A549 (cell line): ENCODE results near the gene FMNL2. TPM values are rescaled to one million over a fixed set of nuclear protein-coding genes. Genes with fewer than 3 reads are reported as not detected.

Source experiments
- ATAC-seq, 2 experiments: fragments of 200-7000 bp in 1 of 2; fragments of >200 bp in 1 of 2; cut with Nextera tagmentation in 1 of 2; cut with Tn5 transposase in 1 of 2; 3 replicates each; pipeline versions ENCODE4 v1.8.0 to v1.9.1; 2018 to 2020; ENCODE audit warnings: mild to moderate bottlenecking in 1 of 2, moderate library complexity in 1 of 2
- CTCF ChIA-PET: fragments of 300-600 bp; sonication (Branson Sonifier 250); formaldehyde crosslinking; extraction: SDS; loops from one replicate; lab custom pipeline; 2021; ENCODE audit warnings: antibody characterized with exemption, inconsistent platforms; lab: Yijun Ruan, JAX
- POLR2A ChIA-PET: fragments of 350-600 bp; formaldehyde crosslinking; extraction: SDS; loops from one replicate; lab custom pipeline; 2021; ENCODE audit warnings: antibody characterized with exemption, inconsistent platforms; lab: Yijun Ruan, JAX
- DNase-seq, 2 experiments: peaks; one replicate each; pipeline versions ENCODE4 v3.0.0 to v3.0.0-alpha.2; 2011 to 2016; ENCODE audit warnings: low read depth in 1 of 2, low spot score in 1 of 2
- FAIRE-seq: peaks from 2 replicates; lab custom pipeline; 2011; peaks lifted over from hg19 to GRCh38; lab: Jason Lieb, UNC
- H3K27ac ChIP-seq, 2 experiments: fragments of >200 bp; sonication (Bioruptor Twin); formaldehyde crosslinking; 3 replicates each; pipeline ENCODE4 v1.5.1; 2016 to 2017
- H3K4me1 ChIP-seq: fragments of >200 bp; sonication (Bioruptor Twin); formaldehyde crosslinking; 3 replicates; pipeline ENCODE4 v1.6.1; 2016
- H3K4me2 ChIP-seq: fragments of >200 bp; sonication (Bioruptor Twin); formaldehyde crosslinking; 3 replicates; pipeline ENCODE4 v1.6.1; 2016
- H3K4me3 ChIP-seq: fragments of >200 bp; sonication (Bioruptor Twin); formaldehyde crosslinking; 3 replicates; pipeline ENCODE4 v1.5.1; 2016
- H3K9me3 ChIP-seq: fragments of >200 bp; sonication (Bioruptor Twin); formaldehyde crosslinking; 3 replicates; pipeline ENCODE4 v1.6.1; 2016
- CEBPB ChIP-seq, 2 experiments: fragments of >200 bp in 1 of 2; sonication (Bioruptor Twin) in 1 of 2; formaldehyde crosslinking in 1 of 2; IDR thresholded peaks; 2 replicates each; pipeline ENCODE4 v1.6.1; 2012 to 2016
- CHD4 ChIP-seq: fragments of 200-600 bp; sonication (generic); IDR thresholded peaks from 2 replicates; pipeline ENCODE4 v1.6.1; 2016; ENCODE audit warnings: antibody characterized with exemption, mild to moderate bottlenecking, borderline replicate concordance
- EHF ChIP-seq: fragments of 250-450 bp; sonication (Bioruptor Pico); IDR thresholded peaks from 2 replicates; pipeline ENCODE4 v1.5.0; 2020; ENCODE audit warnings: mild to moderate bottlenecking
- ESRRA ChIP-seq: fragments of 150-350 bp; IDR thresholded peaks from 2 replicates; pipeline ENCODE4 v1.6.1; 2014; ENCODE audit warnings: mild to moderate bottlenecking, low read length, borderline replicate concordance
- GATA3 ChIP-seq: IDR thresholded peaks from 2 replicates; pipeline ENCODE4 v1.6.1; 2012; ENCODE audit warnings: borderline replicate concordance
- HOXB13 ChIP-seq: fragments of 250-450 bp; sonication (Bioruptor Pico); IDR thresholded peaks from 2 replicates; pipeline ENCODE4 v1.5.0; 2020; ENCODE audit warnings: low read depth, mild to moderate bottlenecking, moderate library complexity
- JUNB ChIP-seq: fragments of >200 bp; sonication (Bioruptor Twin); formaldehyde crosslinking; IDR thresholded peaks from 2 replicates; pipeline ENCODE4 v1.6.1; 2016
- KDM1A ChIP-seq: fragments of 200-600 bp; sonication (generic); IDR thresholded peaks from 2 replicates; pipeline ENCODE4 v1.6.1; 2016; ENCODE audit warnings: low read depth, mild to moderate bottlenecking
- MAFK ChIP-seq: fragments of 450-650 bp; IDR thresholded peaks from 2 replicates; pipeline ENCODE4 v1.6.1; 2014; ENCODE audit not compliant: partially characterized antibody
- NFE2L2 ChIP-seq: fragments of 150-350 bp; conservative IDR thresholded peaks from 2 replicates; pipeline ENCODE4 v1.6.1; 2014; ENCODE audit warnings: low read length
- NPAS2 ChIP-seq: fragments of 250-450 bp; sonication (Bioruptor Pico); IDR thresholded peaks from 2 replicates; pipeline ENCODE4 v1.8.0; 2022; ENCODE audit warnings: mild to moderate bottlenecking, moderate library complexity, borderline replicate concordance
- NR3C1 ChIP-seq: fragments of >200 bp; sonication (Bioruptor Twin); formaldehyde crosslinking; IDR thresholded peaks from 3 replicates; pipeline ENCODE4 v1.6.1; 2017
- POLR2A ChIP-seq: IDR thresholded peaks from 2 replicates; pipeline ENCODE4 v1.6.1; 2012; ENCODE audit warnings: mild to moderate bottlenecking, low read length
- RNF2 ChIP-seq: fragments of 200-600 bp; sonication (generic); IDR thresholded peaks from 2 replicates; pipeline ENCODE4 v1.6.1; 2016; ENCODE audit warnings: low read depth, mild to moderate bottlenecking, antibody characterized with exemption, moderate library complexity, borderline replicate concordance
- SREBF2 ChIP-seq: fragments of 450-650 bp; IDR thresholded peaks from 2 replicates; pipeline ENCODE4 v1.6.1; 2014; ENCODE audit warnings: mild to moderate bottlenecking, moderate library complexity
- TFCP2L1 ChIP-seq: fragments of 250-450 bp; sonication (Bioruptor Pico); IDR thresholded peaks from 2 replicates; pipeline ENCODE4 v1.5.0; 2021; ENCODE audit warnings: mild to moderate bottlenecking
- ZSCAN20 ChIP-seq: fragments of 250-450 bp; sonication (Bioruptor Pico); IDR thresholded peaks from 2 replicates; pipeline ENCODE4 v1.8.0; 2022; ENCODE audit warnings: mild to moderate bottlenecking, moderate library complexity
- WGBS: methylation state at CpG from one replicate; pipeline ENCODE4 v1.1.6; 2017; ENCODE audit errors: missing lambda C conversion rate; 5-methylcytosine and 5-hydroxymethylcytosine counted together
- polyA plus RNA-seq, 4 experiments: library from polyadenylated mRNA; depleted of rRNA in 3 of 4; stranded (reverse); fragments of >200 nt; fragmentation: RNase III in 1 of 4; extraction: RNeasy Plus Mini Kit Qiagen cat#74134 plus additional on column Dnase treatment in 1 of 4; gene quantifications; 2 replicates in 3 of 4; 3 replicates in 1 of 4; pipeline ENCODE4 v1.2.3, GENCODE V29; 2011 to 2017
- TF ChIP-seq, protein P1 (sequence below): fragments of >200 bp; sonication (Bioruptor Twin); formaldehyde crosslinking; IDR thresholded peaks from 3 replicates; pipeline ENCODE4 v1.6.1; 2016
- TF ChIP-seq, protein P2 (sequence below): fragments of >200 bp; sonication (Bioruptor Twin); formaldehyde crosslinking; IDR thresholded peaks from 3 replicates; pipeline ENCODE4 v1.5.1; 2016
- TF ChIP-seq, protein P3 (sequence below): fragments of 250-450 bp; sonication (Bioruptor Pico); IDR thresholded peaks from 2 replicates; pipeline ENCODE4 v1.5.0; 2021; ENCODE audit warnings: mild to moderate bottlenecking, moderate library complexity, borderline replicate concordance
- TF ChIP-seq, protein P4 (sequence below): IDR thresholded peaks from 2 replicates; pipeline ENCODE4 v1.6.1; 2012

The FMNL2 gene
- polyA plus RNA-seq, 2 of the 4 experiments (the other 2 are of a cell fraction) = 27.9 to 36.5 TPM

DNA sequence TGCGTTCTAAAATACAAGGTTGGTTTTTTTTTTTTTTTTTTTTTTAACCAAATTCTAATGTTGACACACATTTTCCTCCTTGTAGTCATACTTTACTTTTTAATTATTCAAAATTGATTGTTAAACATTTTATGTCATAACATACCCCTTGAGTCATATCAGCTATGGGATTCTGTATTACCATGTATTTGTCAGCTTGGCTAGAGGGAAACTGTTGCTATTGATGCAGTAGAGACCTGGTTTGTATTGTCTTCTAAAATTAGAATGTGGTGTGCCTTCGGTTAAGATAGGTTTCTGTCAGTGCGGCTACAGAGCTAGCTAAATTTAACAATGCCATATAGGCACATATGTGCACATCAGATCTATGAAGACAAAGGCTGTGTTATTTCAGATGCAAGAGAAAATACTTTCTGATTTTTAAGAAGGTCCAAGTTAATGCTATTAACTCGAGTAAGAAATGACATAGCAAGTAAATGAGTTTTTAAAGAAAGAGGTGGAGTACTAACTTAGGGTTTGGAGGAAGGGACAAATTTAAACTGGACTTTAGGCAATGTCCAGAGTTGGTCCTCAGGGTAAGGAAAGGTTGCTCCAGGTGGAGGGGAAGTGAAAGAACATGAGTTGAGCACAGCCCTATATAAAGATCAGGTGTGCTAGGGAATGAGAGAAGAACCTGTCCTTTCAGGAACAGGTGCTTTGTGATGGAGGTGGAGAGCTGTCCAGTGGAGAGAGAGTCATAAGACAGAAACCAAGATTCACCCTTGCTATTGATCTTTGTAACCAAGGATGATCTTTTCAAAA, 230.0 kb downstream of the FMNL2 start:
- Histone ChIP-seq H3K4me2 (no peak overlapping the region), H3K9me3 (no peaks in the 10 kb centered on the region), H3K4me3 (no peak overlapping the region), H3K27ac (no peak overlapping the region)
- no peak for ATAC-seq
- no peak for FAIRE-seq
- no peak for TF ChIP-seq ZSCAN20 (CRISPR knock-in tag)
- TF ChIP-seq POLR2A = no peak
- no peak for TF ChIP-seq NFE2L2
- TF ChIP-seq, all 56 proteins: peak for 0
- 84% methylated on average over 4 of the region's 4 CpGs for WGBS
- no peak for DNase-seq
- CTCF ChIA-PET = interaction anchor here (2.2 kb wide), 1 partner anchor 8 kb away, joined by 6 read pairs; no protein-coding TSS in a partner anchor
- H3K4me1 ChIP-seq = peaks cover 13% of the 10 kb centered on the region; the same call in 2 of the 3 replicates
- POLR2A ChIA-PET = no interaction called here

DNA sequence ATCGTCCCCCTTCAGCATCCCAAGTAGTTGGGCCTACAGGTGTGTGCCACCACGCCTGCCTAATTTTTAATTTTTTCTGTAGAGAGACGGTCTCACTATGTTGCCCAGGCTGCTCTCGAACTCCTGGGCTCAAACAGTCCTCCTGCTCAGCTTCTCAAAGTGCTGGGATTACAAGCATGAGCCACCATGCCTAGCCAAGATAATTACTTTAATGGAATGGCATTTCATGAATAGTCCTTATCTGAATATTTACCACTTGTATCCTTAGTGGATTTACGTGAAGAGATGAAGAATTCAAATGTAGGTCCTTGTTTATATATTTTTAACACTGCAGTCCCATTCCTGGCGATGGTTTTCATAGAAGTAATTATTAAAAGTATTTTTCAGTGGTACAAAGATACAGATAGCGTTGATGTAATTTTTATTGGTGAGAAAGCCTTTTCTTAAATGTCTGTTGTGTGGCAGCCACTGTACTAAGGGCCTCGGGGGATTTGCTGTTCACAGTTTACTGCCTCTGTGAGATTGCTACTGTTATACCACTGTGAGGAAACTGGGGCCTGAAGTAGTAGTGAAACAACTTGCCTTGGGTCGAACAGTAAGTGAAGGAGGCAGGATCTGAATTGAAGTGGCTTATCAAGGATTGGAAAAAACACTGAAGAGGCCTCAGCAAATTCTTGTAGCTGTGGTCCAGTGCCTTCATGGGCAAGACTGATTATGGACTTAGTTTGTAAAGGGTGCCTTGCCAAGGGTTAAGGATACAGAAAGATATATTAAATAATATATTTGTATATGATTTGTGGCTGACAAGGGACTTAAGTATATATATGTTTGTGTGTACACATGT, 231.1 kb downstream of the FMNL2 start:
- Histone ChIP-seq H3K4me2 (no peak overlapping the region), H3K4me1 (peaks cover 12% of the 10 kb centered on the region), H3K9me3 (no peaks in the 10 kb centered on the region), H3K4me3 (no peak overlapping the region), H3K27ac (no peak overlapping the region)
- WGBS = 84% methylated on average over 9 of the region's 9 CpGs
- ChIA-PET CTCF (interaction anchor here (2.2 kb wide), 1 partner anchor 9 kb away, joined by 6 read pairs; no protein-coding TSS in a partner anchor), POLR2A (no interaction called here)
- ATAC-seq = no peak
- DNase-seq = no peak
- FAIRE-seq = no peak
- no peak for TF ChIP-seq GATA3
- no peak for TF ChIP-seq SREBF2
- TF ChIP-seq CEBPB (IDR thresholded peaks at IDR 0.05) = no peak
- TF ChIP-seq, protein P1, sequence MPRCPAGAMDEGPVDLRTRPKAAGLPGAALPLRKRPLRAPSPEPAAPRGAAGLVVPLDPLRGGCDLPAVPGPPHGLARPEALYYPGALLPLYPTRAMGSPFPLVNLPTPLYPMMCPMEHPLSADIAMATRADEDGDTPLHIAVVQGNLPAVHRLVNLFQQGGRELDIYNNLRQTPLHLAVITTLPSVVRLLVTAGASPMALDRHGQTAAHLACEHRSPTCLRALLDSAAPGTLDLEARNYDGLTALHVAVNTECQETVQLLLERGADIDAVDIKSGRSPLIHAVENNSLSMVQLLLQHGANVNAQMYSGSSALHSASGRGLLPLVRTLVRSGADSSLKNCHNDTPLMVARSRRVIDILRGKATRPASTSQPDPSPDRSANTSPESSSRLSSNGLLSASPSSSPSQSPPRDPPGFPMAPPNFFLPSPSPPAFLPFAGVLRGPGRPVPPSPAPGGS = no peak
- no peak for TF ChIP-seq RNF2
- TF ChIP-seq ESRRA = no peak
- TF ChIP-seq, protein P2, sequence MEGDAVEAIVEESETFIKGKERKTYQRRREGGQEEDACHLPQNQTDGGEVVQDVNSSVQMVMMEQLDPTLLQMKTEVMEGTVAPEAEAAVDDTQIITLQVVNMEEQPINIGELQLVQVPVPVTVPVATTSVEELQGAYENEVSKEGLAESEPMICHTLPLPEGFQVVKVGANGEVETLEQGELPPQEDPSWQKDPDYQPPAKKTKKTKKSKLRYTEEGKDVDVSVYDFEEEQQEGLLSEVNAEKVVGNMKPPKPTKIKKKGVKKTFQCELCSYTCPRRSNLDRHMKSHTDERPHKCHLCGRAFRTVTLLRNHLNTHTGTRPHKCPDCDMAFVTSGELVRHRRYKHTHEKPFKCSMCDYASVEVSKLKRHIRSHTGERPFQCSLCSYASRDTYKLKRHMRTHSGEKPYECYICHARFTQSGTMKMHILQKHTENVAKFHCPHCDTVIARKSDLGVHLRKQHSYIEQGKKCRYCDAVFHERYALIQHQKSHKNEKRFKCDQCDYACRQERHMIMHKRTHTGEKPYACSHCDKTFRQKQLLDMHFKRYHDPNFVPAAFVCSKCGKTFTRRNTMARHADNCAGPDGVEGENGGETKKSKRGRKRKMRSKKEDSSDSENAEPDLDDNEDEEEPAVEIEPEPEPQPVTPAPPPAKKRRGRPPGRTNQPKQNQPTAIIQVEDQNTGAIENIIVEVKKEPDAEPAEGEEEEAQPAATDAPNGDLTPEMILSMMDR = no peak
- TF ChIP-seq, protein P3, sequence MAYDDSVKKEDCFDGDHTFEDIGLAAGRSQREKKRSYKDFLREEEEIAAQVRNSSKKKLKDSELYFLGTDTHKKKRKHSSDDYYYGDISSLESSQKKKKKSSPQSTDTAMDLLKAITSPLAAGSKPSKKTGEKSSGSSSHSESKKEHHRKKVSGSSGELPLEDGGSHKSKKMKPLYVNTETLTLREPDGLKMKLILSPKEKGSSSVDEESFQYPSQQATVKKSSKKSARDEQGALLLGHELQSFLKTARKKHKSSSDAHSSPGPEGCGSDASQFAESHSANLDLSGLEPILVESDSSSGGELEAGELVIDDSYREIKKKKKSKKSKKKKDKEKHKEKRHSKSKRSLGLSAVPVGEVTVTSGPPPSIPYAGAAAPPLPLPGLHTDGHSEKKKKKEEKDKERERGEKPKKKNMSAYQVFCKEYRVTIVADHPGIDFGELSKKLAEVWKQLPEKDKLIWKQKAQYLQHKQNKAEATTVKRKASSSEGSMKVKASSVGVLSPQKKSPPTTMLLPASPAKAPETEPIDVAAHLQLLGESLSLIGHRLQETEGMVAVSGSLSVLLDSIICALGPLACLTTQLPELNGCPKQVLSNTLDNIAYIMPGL (CRISPR knock-in tag) = no peak
- TF ChIP-seq, protein P4, sequence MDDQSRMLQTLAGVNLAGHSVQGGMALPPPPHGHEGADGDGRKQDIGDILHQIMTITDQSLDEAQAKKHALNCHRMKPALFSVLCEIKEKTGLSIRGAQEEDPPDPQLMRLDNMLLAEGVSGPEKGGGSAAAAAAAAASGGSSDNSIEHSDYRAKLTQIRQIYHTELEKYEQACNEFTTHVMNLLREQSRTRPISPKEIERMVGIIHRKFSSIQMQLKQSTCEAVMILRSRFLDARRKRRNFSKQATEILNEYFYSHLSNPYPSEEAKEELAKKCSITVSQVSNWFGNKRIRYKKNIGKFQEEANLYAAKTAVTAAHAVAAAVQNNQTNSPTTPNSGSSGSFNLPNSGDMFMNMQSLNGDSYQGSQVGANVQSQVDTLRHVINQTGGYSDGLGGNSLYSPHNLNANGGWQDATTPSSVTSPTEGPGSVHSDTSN = no peak

DNA sequence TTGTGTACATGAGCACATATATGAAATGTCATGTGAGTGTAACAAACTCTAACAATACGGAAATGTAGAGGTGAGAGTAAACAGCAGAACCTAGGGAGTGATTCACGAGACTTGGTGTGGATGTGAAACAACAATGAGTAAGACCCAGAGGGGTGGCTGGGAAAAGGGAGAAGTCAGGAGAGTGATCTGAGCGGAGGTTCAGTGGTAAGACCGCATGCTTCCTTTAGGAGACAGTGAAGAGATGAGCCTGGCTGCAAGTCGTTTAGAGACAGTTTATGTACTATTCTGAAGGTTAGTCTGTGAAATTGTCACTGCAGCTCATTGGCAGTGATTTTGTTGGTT, 231.7 kb downstream of the FMNL2 start:
- TF ChIP-seq CEBPB (IDR thresholded peaks at IDR 0.05) (no peak), TFCP2L1 (CRISPR knock-in tag) (no peak), EHF (no peak), MAFK (no peak), ZSCAN20 (CRISPR knock-in tag) (no peak), KDM1A (no peak), NPAS2 (CRISPR knock-in tag) (no peak), GATA3 (no peak), CHD4 (no peak), HOXB13 (CRISPR knock-in tag) (no peak), NR3C1 (no peak), JUNB (no peak)
- TF ChIP-seq, protein P2 = no peak
- H3K27ac ChIP-seq = no peak overlapping the region
- no peaks in the 10 kb centered on the region for H3K9me3 ChIP-seq
- POLR2A ChIA-PET = no interaction called here
- CTCF ChIA-PET = interaction anchor here (2.2 kb wide), 1 partner anchor 10 kb away, joined by 6 read pairs; no protein-coding TSS in a partner anchor
- peaks cover 17% of the 10 kb centered on the region for H3K4me1 ChIP-seq
- no peak for DNase-seq
- H3K4me3 ChIP-seq = no peak overlapping the region
- peak in 1 of 2 experiments; percentile 43; a peak in 3 of 6 replicates for ATAC-seq
- FAIRE-seq = no peak
- H3K4me2 ChIP-seq = no peak overlapping the region
- WGBS = 63% methylated on average over 5 of the region's 5 CpGs
